ENCODE results near the gene DDX20.

The DDX20 gene

DNA sequence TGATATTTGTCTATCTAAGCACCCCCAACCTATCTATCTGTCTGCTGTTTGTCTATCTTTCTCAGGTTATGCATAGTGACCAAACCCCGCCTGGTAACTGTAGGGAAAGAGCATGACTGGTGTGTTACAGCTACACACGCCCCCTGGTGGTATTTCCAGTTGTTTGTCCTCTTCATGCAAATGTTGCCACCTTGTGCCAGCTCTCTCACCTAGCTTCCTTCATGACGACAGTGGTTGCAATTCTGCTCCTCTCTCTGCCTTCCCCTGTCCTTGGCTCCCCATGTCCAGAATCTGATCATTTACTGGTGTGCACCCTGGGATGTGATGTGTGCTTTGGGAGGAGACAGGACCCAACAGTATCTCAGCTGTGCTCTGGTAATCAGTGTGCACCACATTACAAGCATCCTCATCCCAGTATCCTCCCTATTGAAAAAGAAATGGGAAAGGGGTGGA is 8.4 kb upstream of the DDX20 start:
- peak; percentile 87 to 88 for DNase-seq

DNA sequence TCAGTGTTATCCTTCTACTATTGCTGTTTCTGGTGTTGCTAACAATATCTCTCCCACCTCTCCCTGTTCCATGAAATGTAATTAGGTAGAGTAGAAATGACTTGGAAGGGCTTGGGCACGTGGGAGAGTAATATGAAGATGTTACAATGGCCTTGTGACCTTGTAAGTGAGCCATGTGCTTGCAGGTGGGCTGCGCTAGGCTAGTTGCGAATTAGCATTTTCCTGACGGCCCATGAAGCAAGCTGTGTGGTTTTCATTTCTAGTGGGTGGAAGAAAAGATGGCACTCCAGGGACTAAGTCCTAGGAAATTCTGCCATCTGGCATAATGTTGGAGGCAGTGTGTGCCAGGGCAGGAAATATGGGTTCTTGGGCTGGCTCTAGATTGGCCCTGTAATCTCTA is 7.8 kb upstream of the DDX20 start:
- DNase-seq: no peak
- TF ChIP-seq GATA1 (IDR thresholded peaks at IDR 0.05; ENCODE audit: low read depth, low read length) (no peak), POLR2A (IDR thresholded peaks at IDR 0.05; ENCODE audit: low read length) (no peak)

More for the DNA sequence above, 8.4 kb upstream of the DDX20 start:
- no peak for TF ChIP-seq GATA1 (IDR thresholded peaks at IDR 0.05; ENCODE audit: low read depth, low read length)
- TF ChIP-seq POLR2A (IDR thresholded peaks at IDR 0.05; ENCODE audit: low read length): no peak

DNA sequence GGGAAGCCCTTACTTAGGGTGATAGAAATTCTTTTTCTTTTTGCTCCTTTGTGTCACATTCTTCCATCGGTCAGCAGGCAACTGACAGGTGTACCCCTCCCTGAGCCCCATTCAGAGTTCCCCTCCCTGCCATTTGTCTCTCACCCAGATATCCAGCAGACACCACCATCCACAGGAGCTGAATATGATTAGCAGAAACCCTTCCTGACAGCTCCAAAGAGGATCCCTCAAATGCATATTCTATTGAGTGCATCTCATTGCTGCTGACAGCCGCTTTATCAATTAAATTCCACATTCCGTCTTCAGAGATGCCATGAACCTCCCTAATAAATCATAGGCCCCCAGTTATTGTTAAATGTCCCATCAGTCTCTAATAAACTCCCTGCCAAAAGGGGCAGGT is 6.1 kb upstream of the DDX20 start:
- TF ChIP-seq GATA1 (IDR thresholded peaks at IDR 0.05; ENCODE audit: low read depth, low read length) (no peak), POLR2A (IDR thresholded peaks at IDR 0.05; ENCODE audit: low read length) (no peak)
- DNase-seq: no peak

GRCh38 chr1:111750856-111751255 is 4.8 kb upstream of the DDX20 start:
- DNase-seq: no peak
- TF ChIP-seq GATA1 (IDR thresholded peaks at IDR 0.05; ENCODE audit: low read depth, low read length) (no peak), POLR2A (IDR thresholded peaks at IDR 0.05; ENCODE audit: low read length) (no peak)

GRCh38 chr1:111751906-111752575 is 3.7 kb upstream of the DDX20 start:
- no peak for DNase-seq
- no peak for TF ChIP-seq POLR2A (IDR thresholded peaks at IDR 0.05; ENCODE audit: low read length)
- no peak for TF ChIP-seq GATA1 (IDR thresholded peaks at IDR 0.05; ENCODE audit: low read depth, low read length)

DNA sequence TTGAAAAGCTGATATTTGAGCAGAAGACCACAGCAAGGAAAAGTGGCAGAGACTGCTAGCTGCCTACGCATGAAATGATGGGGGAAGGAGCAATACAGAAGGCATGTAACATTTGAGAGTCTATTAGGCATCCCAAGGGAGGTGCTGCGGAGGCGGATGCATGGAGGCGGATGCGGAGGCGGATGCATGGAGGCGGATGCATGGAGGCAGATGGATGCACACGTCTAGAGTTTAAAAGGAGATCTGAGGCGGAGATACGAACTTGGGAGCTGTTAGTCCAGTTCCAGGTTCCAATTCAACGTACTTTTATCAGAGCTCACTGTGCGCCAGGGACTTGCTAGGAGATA is 744 bp upstream of the DDX20 start:
- DNase-seq: no peak
- TF ChIP-seq POLR2A (IDR thresholded peaks at IDR 0.05; ENCODE audit: low read length) (no peak), GATA1 (IDR thresholded peaks at IDR 0.05; ENCODE audit: low read depth, low read length) (no peak)

- no peak for DNase-seq
- no peak for TF ChIP-seq GATA1 (IDR thresholded peaks at IDR 0.05; ENCODE audit: low read depth, low read length)
- no peak for TF ChIP-seq POLR2A (IDR thresholded peaks at IDR 0.05; ENCODE audit: low read length)
These were observed 418 bp downstream of the DDX20 start for GRCh38 chr1:111756124-111756513.

DNA sequence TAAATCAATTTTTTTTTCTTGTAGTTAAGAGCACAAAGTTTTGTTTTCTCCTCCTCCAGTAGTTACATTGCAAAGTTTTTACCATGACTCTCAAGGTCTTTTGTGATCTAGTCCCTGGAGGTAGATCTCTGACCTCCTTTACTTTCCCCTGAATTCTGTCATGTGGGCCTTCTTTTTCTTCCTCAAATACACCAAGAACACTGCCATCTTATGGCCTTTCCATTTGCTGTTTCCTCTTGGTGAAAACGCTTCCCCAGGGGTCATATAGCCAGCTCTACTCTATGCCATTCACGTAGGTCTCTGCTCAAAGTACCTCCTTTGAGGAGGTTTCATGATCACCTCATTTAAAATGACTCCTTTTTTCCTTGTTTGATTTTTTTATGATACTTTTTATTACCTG is 2.7 kb downstream of the DDX20 start:
- TF ChIP-seq GATA1 (IDR thresholded peaks at IDR 0.05; ENCODE audit: low read depth, low read length) (no peak), POLR2A (IDR thresholded peaks at IDR 0.05; ENCODE audit: low read length) (no peak)
- peak in 1 of 2 experiments; percentile 29 for DNase-seq

- DNase-seq: no peak
- TF ChIP-seq GATA1 (IDR thresholded peaks at IDR 0.05; ENCODE audit: low read depth, low read length): no peak
- no peak for TF ChIP-seq POLR2A (IDR thresholded peaks at IDR 0.05; ENCODE audit: low read length)
These were observed 6.0 kb downstream of the DDX20 start for GRCh38 chr1:111761717-111762116.

DNA sequence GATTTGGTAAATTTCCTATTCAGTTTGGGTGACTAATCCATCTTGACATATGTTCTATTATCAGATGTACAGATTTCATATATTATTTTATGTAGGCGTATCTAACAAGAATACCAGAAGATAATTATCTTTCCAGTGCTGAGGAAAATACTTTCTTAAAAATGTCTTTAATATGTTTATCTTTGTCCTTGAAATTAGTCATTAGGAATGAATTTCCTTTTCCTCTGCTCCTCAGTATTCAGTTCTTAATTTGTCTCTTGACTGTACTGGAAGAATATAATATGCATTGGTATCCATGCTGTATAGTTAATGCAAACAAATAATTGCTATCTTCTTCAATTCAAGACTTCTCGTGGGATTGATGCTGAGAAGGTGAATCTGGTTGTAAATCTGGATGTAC is 6.6 kb downstream of the DDX20 start:
- no peak for DNase-seq
- TF ChIP-seq POLR2A (IDR thresholded peaks at IDR 0.05; ENCODE audit: low read length) (no peak), GATA1 (IDR thresholded peaks at IDR 0.05; ENCODE audit: low read depth, low read length) (no peak)

DNA sequence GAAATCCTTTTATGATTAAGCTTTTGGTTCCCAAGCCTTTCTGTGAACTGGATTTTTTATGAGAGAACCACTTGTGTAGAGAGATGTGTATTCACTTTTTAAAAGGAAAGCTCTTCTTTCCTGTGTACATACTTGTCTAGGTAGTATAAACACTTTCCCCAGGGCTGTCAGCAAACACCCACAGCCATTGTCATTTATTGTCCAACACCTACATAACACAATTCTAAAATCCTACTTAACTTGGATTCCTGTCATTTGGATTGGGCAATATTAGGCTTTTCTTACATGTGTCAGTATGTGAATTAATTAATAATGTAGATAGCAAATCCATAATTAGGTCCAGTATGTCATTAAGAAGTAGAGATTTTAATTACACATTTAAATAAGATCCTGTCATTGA is 12.3 kb downstream of the DDX20 start:
- DNase-seq: no peak
- TF ChIP-seq GATA1 (IDR thresholded peaks at IDR 0.05; ENCODE audit: low read depth, low read length) (no peak), POLR2A (IDR thresholded peaks at IDR 0.05; ENCODE audit: low read length) (no peak)

DNA sequence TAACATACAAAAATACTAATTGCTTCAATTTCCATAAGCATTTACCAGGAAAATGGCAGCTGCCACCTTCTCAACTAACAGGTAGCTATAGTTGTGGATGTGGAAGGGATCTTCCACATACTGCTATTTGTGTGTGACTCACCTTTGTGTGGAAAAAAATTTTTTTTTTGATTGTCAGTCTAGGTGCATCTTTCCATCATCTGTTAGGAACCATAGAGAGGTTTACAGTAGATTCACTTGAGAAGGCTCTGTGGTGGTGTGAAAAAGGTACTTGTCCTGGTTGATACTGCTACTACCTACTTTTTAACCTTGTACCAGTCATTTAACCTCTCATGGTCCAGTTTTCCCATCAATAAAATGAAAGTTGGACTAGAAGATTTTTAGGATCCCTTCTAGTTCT is 12.9 kb downstream of the DDX20 start:
- no peak for DNase-seq
- no peak for TF ChIP-seq POLR2A (IDR thresholded peaks at IDR 0.05; ENCODE audit: low read length)
- TF ChIP-seq GATA1 (IDR thresholded peaks at IDR 0.05; ENCODE audit: low read depth, low read length): no peak

- TF ChIP-seq POLR2A (IDR thresholded peaks at IDR 0.05; ENCODE audit: low read length): no peak
- no peak for TF ChIP-seq GATA1 (IDR thresholded peaks at IDR 0.05; ENCODE audit: low read depth, low read length)
- DNase-seq: peak; percentile 78 to 86
These were observed 13.9 kb downstream of the DDX20 start for GRCh38 chr1:111769517-111770146.

- TF ChIP-seq POLR2A (IDR thresholded peaks at IDR 0.05; ENCODE audit: low read length) (no peak), GATA1 (IDR thresholded peaks at IDR 0.05; ENCODE audit: low read depth, low read length) (no peak)
- DNase-seq: no peak
These were observed 15.2 kb downstream of the DDX20 start for GRCh38 chr1:111770916-111771315.

DNA sequence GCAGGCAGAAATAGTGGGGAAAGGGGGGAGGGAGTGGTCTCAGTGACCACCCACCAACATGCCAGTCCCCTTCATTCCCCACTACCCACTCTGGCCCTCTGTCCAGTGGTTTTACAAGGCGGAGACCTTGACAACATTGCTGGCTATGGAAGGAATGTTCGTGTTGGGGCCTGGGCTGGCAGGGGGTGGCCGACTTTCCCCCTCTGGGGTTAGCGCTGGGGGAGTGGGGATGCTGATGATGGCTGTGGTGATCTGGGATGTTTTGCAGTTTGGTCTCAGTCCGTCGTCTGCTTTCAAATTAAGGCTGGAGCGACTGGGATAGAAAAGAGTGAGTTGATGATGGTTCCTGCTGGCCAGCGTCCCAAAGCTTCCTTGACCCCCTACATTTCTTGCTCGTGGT is 20.3 kb downstream of the DDX20 start:
- no peak for DNase-seq
- TF ChIP-seq GATA1 (IDR thresholded peaks at IDR 0.05; ENCODE audit: low read depth, low read length): no peak
- TF ChIP-seq POLR2A (IDR thresholded peaks at IDR 0.05; ENCODE audit: low read length): no peak

Measured in erythroblast (primary cell).